Breast epithelium (tissue), 4 donors: ENCODE data around the gene ZBED4. TPM values are rescaled to one million over a fixed set of nuclear protein-coding genes. Genes with fewer than 3 reads are reported as not detected.
"Not testable (repeated sequence)": the region's sequence is repeated elsewhere in the genome, so short reads cannot be mapped to it uniquely, and the experiment has no call there.

Experiments used
- DNase-seq, 2 donors: peaks; one replicate each; pipeline ENCODE4 v3.0.0-alpha.2; 2019; ENCODE audit warnings: low spot score in 2 of 2
- H3K27ac ChIP-seq, 2 donors: fragments of 200-600 bp; sonication (generic) in 1 of 2; one replicate each; pipeline ENCODE4 v1.5.1; 2016 to 2019; ENCODE audit warnings: mild to moderate bottlenecking in 1 of 2
- H3K27me3 ChIP-seq, 2 donors: fragments of 200-600 bp; sonication (generic) in 1 of 2; one replicate each; pipeline versions ENCODE4 v1.5.1 to v1.6.0; 2017 to 2019; ENCODE audit warnings: control low read depth in 1 of 2, mild to moderate bottlenecking in 1 of 2
- H3K36me3 ChIP-seq: fragments of 200-600 bp; one replicate; pipeline ENCODE4 v1.5.1; 2019
- H3K4me1 ChIP-seq, 2 donors: fragments of 200-600 bp; sonication (generic); one replicate each; pipeline ENCODE4 v1.5.1; 2016 to 2019; ENCODE audit warnings: control low read depth in 1 of 2
- H3K4me3 ChIP-seq, 3 donors: fragments of 200-600 bp; sonication (generic); 1 replicate in 2 of 3; 2 replicates in 1 of 3; pipeline ENCODE4 v1.5.1; 2016 to 2019; ENCODE audit warnings: mild to moderate bottlenecking in 3 of 3, moderate library complexity in 2 of 3
- H3K9me3 ChIP-seq, 2 donors: fragments of 200-600 bp; sonication (generic) in 1 of 2; one replicate each; pipeline ENCODE4 v1.5.1; 2016 to 2019; ENCODE audit warnings: control low read depth in 1 of 2
- POLR2A ChIP-seq: fragments of 450-650 bp; IDR thresholded peaks from one replicate; pipeline ENCODE4 v1.6.1; 2016; ENCODE audit warnings: antibody characterized with exemption, mild to moderate bottlenecking, moderate library complexity
- POLR2AphosphoS5 ChIP-seq, 3 donors: sonication (generic); formaldehyde crosslinking; IDR thresholded peaks; one replicate each; pipeline ENCODE4 v1.6.1; 2017; ENCODE audit warnings: antibody characterized with exemption in 3 of 3
- intact Hi-C: fragments of 100-400 bp; cut with DNase I; formaldehyde crosslinking; loops from one replicate; pipeline ENCODE4 v1.15.1; 2023; ENCODE audit warnings: low total_unique reads
- total RNA-seq, 3 donors: library from RNA; depleted of rRNA; stranded (reverse); fragments of >200 nt; gene quantifications; one replicate each; pipeline ENCODE4 v1.1.0, GENCODE V29; 2016
- TF ChIP-seq, protein P1 (sequence below), 3 donors: fragments of 450-650 bp; IDR thresholded peaks; one replicate each; pipeline ENCODE4 v1.5.1; 2016 to 2017; ENCODE audit warnings: antibody characterized with exemption in 3 of 3, mild to moderate bottlenecking in 3 of 3, moderate library complexity in 3 of 3

ZBED4 gene
- total RNA-seq, 3 donors from 2014 or later = 7.5 to 11.3 (median 10.5) TPM

DNA sequence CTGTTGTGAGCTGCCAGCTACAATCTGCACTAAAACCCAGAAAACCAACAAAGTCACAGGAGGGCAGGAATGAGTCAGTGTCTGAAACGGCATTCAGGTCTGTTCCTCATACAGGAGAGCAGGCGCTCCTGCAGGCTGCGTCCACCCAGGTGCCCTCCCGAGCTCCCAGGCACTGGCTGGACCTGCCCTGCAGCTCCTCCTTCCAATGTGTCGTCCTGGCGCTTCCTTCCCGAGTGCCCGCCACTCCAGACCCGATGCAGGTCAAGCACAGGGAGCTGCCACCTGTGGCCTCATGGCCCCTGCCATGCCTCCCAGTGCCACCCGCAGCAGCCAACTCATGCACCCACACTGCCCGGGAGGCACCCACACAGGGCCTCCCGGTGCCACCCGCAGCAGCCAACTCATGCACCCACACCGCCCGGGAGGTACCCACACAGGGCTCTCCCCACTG lies 38.0 kb upstream of the ZBED4 start:
- H3K4me1 ChIP-seq = peaks cover 0 to 4% of the 10 kb centered on the region in 2 donors
- intact Hi-C loops = no loop called here
- no peaks in the 10 kb centered on the region for H3K9me3 ChIP-seq
- DNase-seq = no peak
- H3K4me3 ChIP-seq = no peak overlapping the region
- TF ChIP-seq, protein P1, sequence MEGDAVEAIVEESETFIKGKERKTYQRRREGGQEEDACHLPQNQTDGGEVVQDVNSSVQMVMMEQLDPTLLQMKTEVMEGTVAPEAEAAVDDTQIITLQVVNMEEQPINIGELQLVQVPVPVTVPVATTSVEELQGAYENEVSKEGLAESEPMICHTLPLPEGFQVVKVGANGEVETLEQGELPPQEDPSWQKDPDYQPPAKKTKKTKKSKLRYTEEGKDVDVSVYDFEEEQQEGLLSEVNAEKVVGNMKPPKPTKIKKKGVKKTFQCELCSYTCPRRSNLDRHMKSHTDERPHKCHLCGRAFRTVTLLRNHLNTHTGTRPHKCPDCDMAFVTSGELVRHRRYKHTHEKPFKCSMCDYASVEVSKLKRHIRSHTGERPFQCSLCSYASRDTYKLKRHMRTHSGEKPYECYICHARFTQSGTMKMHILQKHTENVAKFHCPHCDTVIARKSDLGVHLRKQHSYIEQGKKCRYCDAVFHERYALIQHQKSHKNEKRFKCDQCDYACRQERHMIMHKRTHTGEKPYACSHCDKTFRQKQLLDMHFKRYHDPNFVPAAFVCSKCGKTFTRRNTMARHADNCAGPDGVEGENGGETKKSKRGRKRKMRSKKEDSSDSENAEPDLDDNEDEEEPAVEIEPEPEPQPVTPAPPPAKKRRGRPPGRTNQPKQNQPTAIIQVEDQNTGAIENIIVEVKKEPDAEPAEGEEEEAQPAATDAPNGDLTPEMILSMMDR (IDR thresholded peaks at IDR 0.05) = no peak
- TF ChIP-seq POLR2AphosphoS5 (IDR thresholded peaks at IDR 0.05) = no peak
- no peak for TF ChIP-seq POLR2A
- H3K36me3 ChIP-seq = no peaks in the 10 kb centered on the region
- H3K27me3 ChIP-seq = no peaks in the 10 kb centered on the region
- no peak overlapping the region for H3K27ac ChIP-seq

DNA sequence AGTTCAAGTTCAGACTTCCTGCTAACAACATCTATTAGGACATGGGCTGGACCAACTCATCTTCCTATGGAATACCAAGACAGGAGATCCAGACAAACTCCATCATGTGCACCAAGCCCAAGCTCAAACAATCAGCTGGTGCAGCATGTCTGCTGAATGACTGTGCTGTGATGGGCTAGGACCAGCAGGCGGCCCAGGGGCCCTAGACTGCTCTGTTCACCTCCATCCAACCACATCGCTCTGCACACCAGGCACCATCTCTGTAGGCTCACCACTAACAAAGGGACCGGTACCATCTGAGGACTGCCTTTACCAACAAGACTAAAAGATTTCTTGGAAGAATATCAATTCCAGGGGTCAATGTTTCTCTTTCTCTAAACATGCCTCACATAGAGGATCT lies 36.3 kb upstream of the ZBED4 start:
- TF ChIP-seq, protein P1 (IDR thresholded peaks at IDR 0.05) = no peak
- TF ChIP-seq POLR2A = no peak
- TF ChIP-seq POLR2AphosphoS5 (IDR thresholded peaks at IDR 0.05) = no peak
- Histone ChIP-seq H3K27ac (no peak overlapping the region), H3K9me3 (no peaks in the 10 kb centered on the region), H3K27me3 (no peaks in the 10 kb centered on the region), H3K36me3 (no peaks in the 10 kb centered on the region), H3K4me3 (no peak overlapping the region), H3K4me1 (peaks cover 0 to 4% of the 10 kb centered on the region in 2 donors)
- intact Hi-C loops = no loop called here
- DNase-seq = no peak

DNA sequence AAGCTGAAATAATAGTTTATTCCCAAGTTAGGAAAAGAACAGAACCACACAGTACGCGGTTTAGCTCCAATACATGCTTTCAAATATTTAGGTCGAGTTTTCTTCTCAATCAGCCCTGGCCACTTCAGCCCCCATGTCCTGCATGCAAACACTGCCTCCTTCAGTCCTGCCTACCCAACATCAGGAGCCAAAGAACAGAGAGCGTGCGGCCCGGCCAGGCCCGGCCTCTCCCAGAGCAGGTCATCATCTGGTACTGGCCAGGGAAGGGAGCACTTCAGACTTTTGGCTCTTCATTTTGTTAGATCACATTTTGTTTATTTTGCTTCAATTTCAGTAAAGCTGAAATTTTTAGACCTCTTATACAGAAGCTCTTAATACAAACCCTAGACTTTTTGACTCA lies 32.7 kb upstream of the ZBED4 start:
- TF ChIP-seq, protein P1 (IDR thresholded peaks at IDR 0.05) = no peak
- TF ChIP-seq POLR2AphosphoS5 (IDR thresholded peaks at IDR 0.05) (no peak), POLR2A (no peak)
- H3K4me3 ChIP-seq = no peak overlapping the region
- intact Hi-C loops = no loop called here
- DNase-seq = no peak
- no peak overlapping the region for H3K27ac ChIP-seq
- H3K9me3 ChIP-seq = no peaks in the 10 kb centered on the region
- peaks cover 12 to 23% of the 10 kb centered on the region in 2 donors for H3K4me1 ChIP-seq
- no peaks in the 10 kb centered on the region for H3K27me3 ChIP-seq
- H3K36me3 ChIP-seq = no peaks in the 10 kb centered on the region

DNA sequence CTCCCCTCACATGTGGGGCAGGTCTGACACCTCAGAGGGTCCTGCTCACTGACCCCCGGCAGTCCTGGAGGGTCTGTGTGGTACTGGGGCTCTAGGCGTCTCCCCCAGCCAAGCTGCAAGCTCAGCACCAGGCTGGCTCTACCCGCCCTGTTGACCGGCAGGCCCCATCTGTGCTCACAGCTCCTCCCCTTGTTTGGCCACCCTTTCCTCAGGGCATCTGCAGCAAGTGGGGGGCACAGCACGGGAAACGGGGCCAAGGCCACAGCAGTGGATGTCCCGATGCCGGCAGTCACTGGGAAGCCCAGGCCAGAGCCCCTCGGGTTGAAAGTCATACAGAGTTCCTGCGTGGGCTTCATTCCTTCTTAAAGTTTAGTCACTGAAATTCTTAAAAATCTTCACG lies 31.9 kb upstream of the ZBED4 start:
- H3K36me3 ChIP-seq, H3K27ac ChIP-seq, H3K27me3 ChIP-seq, H3K4me3 ChIP-seq, H3K9me3 ChIP-seq, DNase-seq, intact Hi-C loops: not testable (repeated sequence)
- H3K4me1 ChIP-seq = peaks cover 13 to 21% of the 10 kb centered on the region in 2 donors

DNA sequence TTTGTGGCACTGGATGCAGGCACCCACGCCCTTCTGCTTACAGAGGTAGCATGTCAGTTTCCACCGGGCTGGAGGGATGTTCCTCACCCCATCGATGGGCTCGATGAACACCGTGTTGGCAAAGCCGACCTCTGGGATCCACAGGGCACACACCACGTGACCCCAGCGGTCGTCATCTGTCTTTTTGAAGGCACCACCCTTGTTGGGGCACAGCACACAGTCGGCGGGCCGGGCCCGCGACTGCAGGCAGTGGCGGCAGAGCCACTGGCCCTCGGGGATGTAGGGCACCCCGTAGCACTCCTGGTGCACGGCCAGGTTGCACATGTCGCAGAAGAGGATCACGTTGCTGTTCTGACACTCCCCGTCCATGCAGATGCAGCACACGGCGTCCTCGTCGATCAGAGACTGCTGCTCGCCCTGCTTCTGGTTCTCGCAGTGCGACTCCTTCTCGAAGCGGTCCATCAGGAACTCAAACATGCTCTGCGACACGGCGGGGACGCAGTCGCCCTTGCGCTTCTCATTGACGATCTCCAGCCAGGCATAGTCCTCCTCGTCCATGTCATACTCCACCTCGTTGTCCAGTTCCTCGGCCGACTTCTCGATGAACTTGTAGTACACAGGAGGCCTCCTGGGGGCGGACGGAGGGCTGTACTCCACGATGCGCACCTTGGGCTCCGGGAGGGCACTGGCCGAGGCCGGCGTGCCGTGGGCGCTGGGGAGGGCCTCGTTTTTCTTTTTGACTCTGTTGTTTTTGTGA lies 30.2 kb upstream of the ZBED4 start:
- TF ChIP-seq POLR2AphosphoS5 (IDR thresholded peaks at IDR 0.05) = no peak
- TF ChIP-seq POLR2A = no peak
- TF ChIP-seq, protein P1 (IDR thresholded peaks at IDR 0.05) = no peak
- no peaks in the 10 kb centered on the region for H3K9me3 ChIP-seq
- H3K4me1 ChIP-seq = peaks cover 13 to 21% of the 10 kb centered on the region in 2 donors
- no peak overlapping the region for H3K4me3 ChIP-seq
- no peak overlapping the region for H3K27ac ChIP-seq
- intact Hi-C loops = no loop called here
- H3K36me3 ChIP-seq = no peaks in the 10 kb centered on the region
- DNase-seq = no peak
- H3K27me3 ChIP-seq = no peaks in the 10 kb centered on the region
